ENCODE measurements around the gene HYAL3. TPM values are rescaled to one million over a fixed set of nuclear protein-coding genes. Genes with fewer than 3 reads are reported as not detected.
A peak's percentile ranks its signal among the peaks of the same experiment; 100 is the strongest.

The HYAL3 gene
- total and polyA plus RNA-seq, 8 donors, result 0.46 to 2.1 (median 0.77) TPM

DNA sequence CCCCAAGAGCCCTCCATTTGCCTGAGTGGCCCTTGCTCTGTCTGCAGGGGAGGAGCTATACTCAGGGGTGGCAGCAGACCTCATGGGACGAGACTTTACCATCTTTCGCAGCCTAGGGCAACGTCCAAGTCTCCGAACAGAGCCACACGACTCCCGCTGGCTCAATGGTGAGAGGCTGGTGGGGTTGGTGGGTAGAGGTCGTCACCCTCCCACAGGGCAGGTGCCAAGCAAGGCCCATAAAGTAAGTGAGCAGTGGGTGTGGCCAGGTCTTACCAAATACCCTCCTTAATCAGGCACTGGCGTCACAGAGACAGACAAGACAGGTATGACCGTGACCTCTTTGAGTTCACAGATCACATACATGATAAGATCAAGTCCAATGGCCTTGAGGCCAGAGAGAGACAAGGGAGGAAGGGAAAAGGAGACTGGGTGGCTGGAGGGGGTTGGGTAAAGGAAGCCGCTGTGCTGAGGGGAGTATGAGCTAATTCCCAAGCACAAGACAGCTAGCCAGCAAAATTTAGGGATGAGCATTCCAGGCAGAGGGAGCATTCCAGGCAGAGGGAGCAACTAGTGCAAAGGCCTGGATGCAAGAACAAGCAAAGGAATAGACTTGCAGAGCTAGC lies 27.8 kb downstream of the HYAL3 start:
- Histone ChIP-seq H3K4me1 (peaks cover 20 to 31% (median 29%) of the 10 kb centered on the region in 3 donors), H3K27me3 (no peaks in the 10 kb centered on the region), H3K36me3 (peaks cover 0 to 12% (median 4%) of the 10 kb centered on the region in 3 donors), H3K27ac (peak overlapping the region; percentile 87 to 94 (median 90)), H3K4me3 (no peak overlapping the region), H3K9me3 (no peaks in the 10 kb centered on the region)
- FAIRE-seq (no peak), DNase-seq (peak in 1 of 6 donors; percentile 33), ATAC-seq (no peak)
- 37 to 39% methylated on average over 10 of the region's 10 CpGs for whole genome bisulfite sequencing, 2 donors
- intact Hi-C loops (cut with DNase I), result loop anchor here in 2 of 3 donors (5.0 kb wide), 2 partner anchors 44 to 79 kb away; partner anchors contain the start of gene GNAT1 (in 1 of the 2)
- TF ChIP-seq, protein P1, sequence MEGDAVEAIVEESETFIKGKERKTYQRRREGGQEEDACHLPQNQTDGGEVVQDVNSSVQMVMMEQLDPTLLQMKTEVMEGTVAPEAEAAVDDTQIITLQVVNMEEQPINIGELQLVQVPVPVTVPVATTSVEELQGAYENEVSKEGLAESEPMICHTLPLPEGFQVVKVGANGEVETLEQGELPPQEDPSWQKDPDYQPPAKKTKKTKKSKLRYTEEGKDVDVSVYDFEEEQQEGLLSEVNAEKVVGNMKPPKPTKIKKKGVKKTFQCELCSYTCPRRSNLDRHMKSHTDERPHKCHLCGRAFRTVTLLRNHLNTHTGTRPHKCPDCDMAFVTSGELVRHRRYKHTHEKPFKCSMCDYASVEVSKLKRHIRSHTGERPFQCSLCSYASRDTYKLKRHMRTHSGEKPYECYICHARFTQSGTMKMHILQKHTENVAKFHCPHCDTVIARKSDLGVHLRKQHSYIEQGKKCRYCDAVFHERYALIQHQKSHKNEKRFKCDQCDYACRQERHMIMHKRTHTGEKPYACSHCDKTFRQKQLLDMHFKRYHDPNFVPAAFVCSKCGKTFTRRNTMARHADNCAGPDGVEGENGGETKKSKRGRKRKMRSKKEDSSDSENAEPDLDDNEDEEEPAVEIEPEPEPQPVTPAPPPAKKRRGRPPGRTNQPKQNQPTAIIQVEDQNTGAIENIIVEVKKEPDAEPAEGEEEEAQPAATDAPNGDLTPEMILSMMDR (IDR thresholded peaks at IDR 0.05), result no peak

DNA sequence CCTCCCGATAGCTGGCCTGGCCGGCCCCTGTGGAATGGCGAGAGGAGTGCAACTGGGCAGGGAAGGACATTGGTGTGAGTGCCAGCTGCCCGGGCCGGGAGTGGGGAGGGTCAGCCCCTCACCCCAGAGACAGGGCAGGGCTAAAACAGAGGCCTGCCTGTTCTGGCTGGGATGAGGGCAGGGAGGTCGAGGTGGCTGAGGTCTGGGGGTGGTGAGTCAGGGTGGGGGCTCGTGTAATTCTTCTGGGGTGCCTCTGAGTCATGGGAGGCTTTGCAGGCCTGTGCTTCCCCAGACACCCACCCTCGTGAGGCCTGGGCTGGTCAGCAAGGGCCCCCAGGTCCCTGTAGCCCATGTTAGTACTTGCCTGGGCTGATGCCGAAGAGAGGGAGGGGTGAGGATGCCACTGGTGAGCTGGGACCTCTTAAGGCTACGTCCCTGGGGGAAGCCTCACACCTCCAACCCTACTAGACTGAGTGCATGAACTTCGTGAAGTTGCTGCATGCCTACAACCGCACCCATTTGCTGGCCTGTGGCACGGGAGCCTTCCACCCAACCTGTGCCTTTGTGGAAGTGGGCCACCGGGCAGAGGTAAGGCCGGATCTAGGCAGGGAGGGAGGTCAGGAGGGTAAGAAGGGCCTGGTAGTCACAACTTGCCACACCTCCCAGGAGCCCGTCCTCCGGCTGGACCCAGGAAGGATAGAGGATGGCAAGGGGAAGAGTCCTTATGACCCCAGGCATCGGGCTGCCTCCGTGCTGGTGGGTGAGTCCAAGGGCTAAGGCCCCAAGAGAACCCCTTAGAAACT lies 28.6 kb downstream of the HYAL3 start:
- intact Hi-C loops (cut with DNase I), result loop anchor here in 2 of 3 donors (5.0 kb wide), 2 partner anchors 43 to 78 kb away; partner anchors contain the start of gene GNAT1 (in 1 of the 2)
- no peaks in the 10 kb centered on the region for H3K27me3 ChIP-seq
- no peak for ATAC-seq
- 54 to 55% methylated on average over 19 of the region's 19 CpGs for WGBS, 2 donors
- FAIRE-seq, result no peak
- TF ChIP-seq, protein P1 (IDR thresholded peaks at IDR 0.05), result no peak
- no peaks in the 10 kb centered on the region for H3K9me3 ChIP-seq
- peaks cover 25 to 36% (median 29%) of the 10 kb centered on the region in 3 donors for H3K4me1 ChIP-seq
- peak in 3 of 6 donors; percentile 32 to 72 (median 56) for DNase-seq
- peaks cover 0 to 5% (median 0%) of the 10 kb centered on the region in 3 donors for H3K36me3 ChIP-seq
- peak overlapping the region; percentile 87 to 94 (median 90) for H3K27ac ChIP-seq
- peak overlapping the region in 3 of 4 donors; percentile 40 to 58 (median 49) for H3K4me3 ChIP-seq

DNA sequence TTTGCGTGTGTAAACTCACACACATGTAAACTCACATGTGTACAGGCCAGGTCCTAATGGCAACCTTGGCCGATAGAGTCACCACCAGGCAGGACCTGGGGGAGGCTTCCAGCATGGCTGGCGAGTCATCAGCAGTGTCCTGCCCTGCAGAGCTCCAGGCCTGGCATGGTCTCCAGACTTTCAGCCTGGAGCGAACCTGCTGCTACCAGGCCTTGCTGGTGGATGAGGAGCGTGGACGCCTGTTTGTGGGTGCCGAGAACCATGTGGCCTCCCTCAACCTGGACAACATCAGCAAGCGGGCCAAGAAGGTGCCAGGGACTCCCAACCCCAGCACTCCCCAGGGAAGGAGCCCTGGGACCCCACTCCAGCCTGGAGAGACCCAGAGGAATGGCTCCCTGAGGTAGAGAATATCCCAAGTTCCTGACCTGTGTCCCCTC lies 29.2 kb downstream of the HYAL3 start:
- intact Hi-C loops (cut with DNase I), result loop anchor here in 2 of 3 donors (5.0 kb wide), 2 partner anchors 43 to 78 kb away; partner anchors contain the start of gene GNAT1 (in 1 of the 2)
- H3K27ac ChIP-seq, result peak overlapping the region; percentile 87 to 94 (median 90)
- WGBS, 2 donors, result 28 to 33% methylated on average over 8 of the region's 8 CpGs
- no peak for FAIRE-seq
- H3K9me3 ChIP-seq, result no peaks in the 10 kb centered on the region
- H3K27me3 ChIP-seq, result no peaks in the 10 kb centered on the region
- peaks cover 0 to 5% (median 0%) of the 10 kb centered on the region in 3 donors for H3K36me3 ChIP-seq
- peak overlapping the region; percentile 21 to 58 (median 44) for H3K4me3 ChIP-seq
- H3K4me1 ChIP-seq, result peaks cover 25 to 43% (median 29%) of the 10 kb centered on the region in 3 donors
- TF ChIP-seq, protein P1 (IDR thresholded peaks at IDR 0.05), result no peak
- DNase-seq, result peak in 1 of 6 donors; percentile 64
- ATAC-seq, result no peak

DNA sequence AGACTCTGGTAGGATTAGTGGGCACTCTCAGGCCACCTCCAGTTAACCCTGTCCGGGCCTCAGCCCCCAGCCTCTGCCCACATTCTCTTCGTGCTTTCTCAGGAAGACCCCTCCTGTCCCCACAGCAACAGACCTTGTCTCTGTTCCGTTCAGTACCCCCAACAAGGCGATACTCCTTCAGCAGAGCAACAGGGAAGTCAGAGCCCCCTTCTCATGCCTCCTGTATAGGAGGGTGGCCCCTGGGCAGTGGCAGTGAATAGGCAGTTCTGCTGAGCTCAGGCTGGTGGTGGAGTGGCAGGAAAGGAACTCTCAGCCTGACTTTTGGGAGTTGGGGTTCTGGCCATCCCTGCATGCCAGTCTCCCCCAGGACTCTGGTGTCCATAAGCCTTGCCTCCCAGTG lies 29.7 kb downstream of the HYAL3 start:
- no peaks in the 10 kb centered on the region for H3K27me3 ChIP-seq
- peak overlapping the region; percentile 87 to 94 (median 90) for H3K27ac ChIP-seq
- H3K4me3 ChIP-seq, result peak overlapping the region; percentile 21 to 58 (median 44)
- H3K36me3 ChIP-seq, result peaks cover 0 to under 1% (median 0%) of the 10 kb centered on the region in 3 donors
- intact Hi-C loops (cut with DNase I), result no loop called here
- TF ChIP-seq, protein P1 (IDR thresholded peaks at IDR 0.05), result no peak
- ATAC-seq (no peak), DNase-seq (no peak), FAIRE-seq (no peak)
- WGBS, 2 donors, result 21 to 27% methylated on average over 4 of the region's 4 CpGs
- H3K4me1 ChIP-seq, result peaks cover 25 to 44% (median 29%) of the 10 kb centered on the region in 3 donors
- no peaks in the 10 kb centered on the region for H3K9me3 ChIP-seq

Data from pancreas (tissue), 10 donors.